ENCODE data around the gene NTSR1. TPM values are rescaled to one million over a fixed set of nuclear protein-coding genes. Genes with fewer than 3 reads are reported as not detected.

The NTSR1 gene
- total and polyA plus RNA-seq, 2 donors (not counting 1 experiment from before 2014, with no cell fraction given), result not detected

GRCh38 chr20:62807444-62808210, 99.0 kb downstream of the NTSR1 start:
- H2AFZ ChIP-seq (ENCODE audit: insufficient read depth, low read depth, low read length, poor library complexity, severe bottlenecking), result no peak overlapping the region
- ATAC-seq (ENCODE audit: low read depth) (no peak), DNase-seq (no peak)
- no peaks in the 10 kb centered on the region for H3K27me3 Mint-ChIP-seq
- TF ChIP-seq, protein P1, sequence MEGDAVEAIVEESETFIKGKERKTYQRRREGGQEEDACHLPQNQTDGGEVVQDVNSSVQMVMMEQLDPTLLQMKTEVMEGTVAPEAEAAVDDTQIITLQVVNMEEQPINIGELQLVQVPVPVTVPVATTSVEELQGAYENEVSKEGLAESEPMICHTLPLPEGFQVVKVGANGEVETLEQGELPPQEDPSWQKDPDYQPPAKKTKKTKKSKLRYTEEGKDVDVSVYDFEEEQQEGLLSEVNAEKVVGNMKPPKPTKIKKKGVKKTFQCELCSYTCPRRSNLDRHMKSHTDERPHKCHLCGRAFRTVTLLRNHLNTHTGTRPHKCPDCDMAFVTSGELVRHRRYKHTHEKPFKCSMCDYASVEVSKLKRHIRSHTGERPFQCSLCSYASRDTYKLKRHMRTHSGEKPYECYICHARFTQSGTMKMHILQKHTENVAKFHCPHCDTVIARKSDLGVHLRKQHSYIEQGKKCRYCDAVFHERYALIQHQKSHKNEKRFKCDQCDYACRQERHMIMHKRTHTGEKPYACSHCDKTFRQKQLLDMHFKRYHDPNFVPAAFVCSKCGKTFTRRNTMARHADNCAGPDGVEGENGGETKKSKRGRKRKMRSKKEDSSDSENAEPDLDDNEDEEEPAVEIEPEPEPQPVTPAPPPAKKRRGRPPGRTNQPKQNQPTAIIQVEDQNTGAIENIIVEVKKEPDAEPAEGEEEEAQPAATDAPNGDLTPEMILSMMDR (IDR thresholded peaks at IDR 0.05), result no peak
- no peak for TF ChIP-seq EZH2 (IDR thresholded peaks at IDR 0.05; ENCODE audit: borderline replicate concordance, insufficient read depth, low read depth, low read length, poor library complexity, severe bottlenecking)
- no peaks in the 10 kb centered on the region for H3K9me3 Mint-ChIP-seq (ENCODE audit: insufficient read depth)
- peaks cover 17 to 38% of the 10 kb centered on the region in 2 donors for H3K4me1 ChIP-seq (ENCODE audit: control insufficient read depth in 2 of 2, insufficient read depth in 2 of 2, low read length in 2 of 2)
- peaks cover 34% of the 10 kb centered on the region for H3K79me2 ChIP-seq (ENCODE audit: control insufficient read depth, insufficient read depth, low read length)
- WGBS (ENCODE audit: insufficient coverage), result 92% methylated on average over 22 of the region's 23 CpGs
- POLR2A ChIA-PET, result interaction anchor here (0.6 to 1.1 kb wide), 2 partner anchors 11 to 505 kb away, joined by 3 to 6 read pairs; partner anchors contain the start of gene MRGBP
- peaks cover 33% of the 10 kb centered on the region for H3K4me1 Mint-ChIP-seq
- no peaks in the 10 kb centered on the region for H3K27me3 ChIP-seq (replicated peaks in 1 of 4; ENCODE audit: control extremely low read depth in 1 of 4, control insufficient read depth in 3 of 4, insufficient read depth in 4 of 4, low read length in 3 of 4)
- no peak overlapping the region for H3K4me3 ChIP-seq (ENCODE audit: control extremely low read depth in 1 of 5, extremely low read depth in 1 of 5, insufficient read depth in 1 of 5, low read depth in 2 of 5, low read length in 4 of 5)
- H3K9me3 ChIP-seq (ENCODE audit: control extremely low read depth in 1 of 3, control insufficient read depth in 2 of 3, insufficient read depth in 1 of 3, low read length in 2 of 3), result no peaks in the 10 kb centered on the region
- peak overlapping the region; percentile 72 for H3K4me3 Mint-ChIP-seq
- intact Hi-C loops (cut with micrococcal nuclease), result loop anchor here (1.0 to 5.0 kb wide), 5 partner anchors 31 to 505 kb away; partner anchors contain the start of genes ADRM1 and SLCO4A1
- no peak overlapping the region for H3K9ac ChIP-seq (ENCODE audit: low read length)
- peaks cover 0 to 55% of the 10 kb centered on the region in 2 experiments for H3K36me3 ChIP-seq (replicated peaks in 1 of 2; ENCODE audit: control extremely low read depth in 1 of 2, control insufficient read depth in 1 of 2, extremely low read depth in 1 of 2, insufficient read depth in 2 of 2, low read length in 1 of 2)
- no peak overlapping the region for H3K27ac ChIP-seq (ENCODE audit: low read length in 2 of 2)
- CTCF ChIA-PET, result interaction anchor here (0.7 to 4.3 kb wide), 29 partner anchors 9 to 507 kb away, joined by 3 to 36 read pairs (median 5); partner anchors contain the start of genes COL9A3, MRGBP, RPS21 and SLCO4A1
- H3K4me2 ChIP-seq (replicated peaks; ENCODE audit: low read depth, low read length, poor library complexity, severe bottlenecking), result no peak overlapping the region
- H4K20me1 ChIP-seq (ENCODE audit: control insufficient read depth, insufficient read depth, low read length, poor library complexity, severe bottlenecking), result peaks cover 73% of the 10 kb centered on the region
- H3K27ac Mint-ChIP-seq, result no peak overlapping the region

Data from B cell (primary cell).